CD8-positive, alpha-beta memory T cell (primary cell): ENCODE data around the gene IL18BP. TPM values are rescaled to one million over a fixed set of nuclear protein-coding genes. Genes with fewer than 3 reads are reported as not detected.

Experiments
- CTCF ChIA-PET: fragments of 350-600 bp; sonication (Branson Sonifier 250); formaldehyde crosslinking; loops from one replicate; lab custom pipeline; 2021; ENCODE audit warnings: antibody characterized with exemption; lab: Charles Lee
- POLR2A ChIA-PET: fragments of 350-600 bp; sonication (Branson Sonifier 250); formaldehyde crosslinking; loops from one replicate; lab custom pipeline; 2021; ENCODE audit warnings: antibody characterized with exemption; lab: Charles Lee
- DNase-seq, 5 donors: peaks; one replicate each; pipeline versions ENCODE4 v3.0.0 to v3.0.0-alpha.2; 2020 to 2022; ENCODE audit warnings: mixed read lengths in 1 of 5
- H3K27ac ChIP-seq: one replicate; pipeline ENCODE4 v1.7.0; 2013; ENCODE audit warnings: low read depth, mild to moderate bottlenecking, low read length, moderate library complexity
- H3K27me3 ChIP-seq: 2 replicates; pipeline ENCODE4 v1.7.0; 2013; ENCODE audit warnings: low read length, mild to moderate bottlenecking; ENCODE audit not compliant: insufficient read depth, poor library complexity, severe bottlenecking
- H3K36me3 ChIP-seq: 2 replicates; pipeline ENCODE4 v1.7.0; 2013; ENCODE audit warnings: mild to moderate bottlenecking, low read length, moderate library complexity; ENCODE audit not compliant: insufficient read depth
- H3K4me1 ChIP-seq: 2 replicates; pipeline ENCODE4 v1.7.0; 2013; ENCODE audit warnings: mild to moderate bottlenecking, low read length, moderate library complexity; ENCODE audit not compliant: insufficient read depth
- H3K4me3 ChIP-seq: 2 replicates; pipeline ENCODE4 v1.7.0; 2013; ENCODE audit warnings: mild to moderate bottlenecking, low read length
- H3K9me3 ChIP-seq: 2 replicates; pipeline ENCODE4 v1.7.0; 2013; ENCODE audit warnings: mild to moderate bottlenecking, low read length
- H3K27ac Mint-ChIP-seq, 8 donors: one replicate each; pipeline ENCODE4 v1.8.0; 2020 to 2021; ENCODE audit warnings: mixed read lengths in 8 of 8, mild to moderate bottlenecking in 6 of 8, inconsistent platforms in 3 of 8, moderate library complexity in 3 of 8
- H3K27me3 Mint-ChIP-seq, 2 donors: one replicate each; pipeline ENCODE4 v1.8.0; 2020 to 2021; ENCODE audit warnings: mixed read lengths in 2 of 2, mild to moderate bottlenecking in 1 of 2, moderate library complexity in 1 of 2
- H3K36me3 Mint-ChIP-seq, 3 donors: one replicate each; pipeline ENCODE4 v1.8.0; 2020 to 2021; ENCODE audit warnings: mixed read lengths in 3 of 3, inconsistent platforms in 1 of 3, mild to moderate bottlenecking in 1 of 3
- H3K4me1 Mint-ChIP-seq, 3 donors: one replicate each; pipeline ENCODE4 v1.8.0; 2020 to 2021; ENCODE audit warnings: mixed read lengths in 3 of 3, inconsistent platforms in 1 of 3, mild to moderate bottlenecking in 1 of 3
- H3K4me3 Mint-ChIP-seq, 7 donors: one replicate each; pipeline ENCODE4 v1.8.0; 2020 to 2021; ENCODE audit warnings: mixed read lengths in 7 of 7, mild to moderate bottlenecking in 6 of 7, moderate library complexity in 4 of 7, inconsistent platforms in 2 of 7
- H3K9me3 Mint-ChIP-seq, 5 donors: one replicate each; pipeline ENCODE4 v1.8.0; 2020 to 2022; ENCODE audit warnings: mixed read lengths in 5 of 5, mild to moderate bottlenecking in 3 of 5, moderate library complexity in 2 of 5, inconsistent platforms in 1 of 5
- polyA plus RNA-seq: library from polyadenylated mRNA; unstranded; fragments of 300-500 nt; fragmentation: Illumina TruSeq; gene quantifications from one replicate; pipeline ENCODE4 v1.2.3, GENCODE V29; 2021
- total RNA-seq, 2 experiments: library from RNA; stranded (reverse); gene quantifications; one replicate each; pipeline ENCODE4 v1.2.3, GENCODE V29; 2021

The IL18BP gene
- total and polyA plus RNA-seq, 3 experiments from 2014 or later: 8.5 to 21.8 (median 9.5) TPM

- H3K27ac Mint-ChIP-seq: peak overlapping the region in 1 of 8 donors; percentile 2
- H3K9me3 Mint-ChIP-seq: no peaks in the 10 kb centered on the region
- no peaks in the 10 kb centered on the region for H3K27me3 Mint-ChIP-seq
- H3K4me1 Mint-ChIP-seq: no peaks in the 10 kb centered on the region
- ChIA-PET CTCF (no interaction called here), POLR2A (no interaction called here)
- Histone ChIP-seq H3K36me3 (no peaks in the 10 kb centered on the region), H3K9me3 (no peaks in the 10 kb centered on the region), H3K4me3 (no peak overlapping the region), H3K27me3 (no peaks in the 10 kb centered on the region), H3K4me1 (no peaks in the 10 kb centered on the region), H3K27ac (no peak overlapping the region)
- DNase-seq: no peak
- H3K4me3 Mint-ChIP-seq: no peak overlapping the region
- peaks cover 0 to 40% (median 4%) of the 10 kb centered on the region in 3 donors for H3K36me3 Mint-ChIP-seq
These were observed 27.0 kb upstream of the IL18BP start for GRCh38 chr11:71971680-71972079.

GRCh38 chr11:71976551-71976950 is 22.2 kb upstream of the IL18BP start:
- H3K4me3 Mint-ChIP-seq: no peak overlapping the region
- H3K27me3 Mint-ChIP-seq: no peaks in the 10 kb centered on the region
- Histone ChIP-seq H3K4me1 (no peaks in the 10 kb centered on the region), H3K9me3 (no peaks in the 10 kb centered on the region), H3K27me3 (no peaks in the 10 kb centered on the region), H3K4me3 (no peak overlapping the region), H3K27ac (no peak overlapping the region), H3K36me3 (no peaks in the 10 kb centered on the region)
- no peak overlapping the region for H3K27ac Mint-ChIP-seq
- H3K4me1 Mint-ChIP-seq: peaks cover 0 to 2% (median 0%) of the 10 kb centered on the region in 3 donors
- H3K9me3 Mint-ChIP-seq: no peaks in the 10 kb centered on the region
- peaks cover 0 to 36% (median 3%) of the 10 kb centered on the region in 3 donors for H3K36me3 Mint-ChIP-seq
- DNase-seq: no peak
- ChIA-PET CTCF (interaction anchor here (0.7 to 3.9 kb wide), 11 partner anchors 10 to 454 kb away, joined by 3 to 30 read pairs (median 4); no protein-coding TSS in a partner anchor), POLR2A (no interaction called here)

- DNase-seq: no peak
- H3K4me1 ChIP-seq: no peaks in the 10 kb centered on the region
- H3K4me3 Mint-ChIP-seq: no peak overlapping the region
- H3K9me3 Mint-ChIP-seq: no peaks in the 10 kb centered on the region
- H3K4me1 Mint-ChIP-seq: peaks cover 0 to 2% (median 0%) of the 10 kb centered on the region in 3 donors
- no peaks in the 10 kb centered on the region for H3K36me3 ChIP-seq
- no peak overlapping the region for H3K27ac ChIP-seq
- no peak overlapping the region for H3K27ac Mint-ChIP-seq
- ChIA-PET CTCF (interaction anchor here (0.7 to 3.9 kb wide), 19 partner anchors 9 to 454 kb away, joined by 3 to 30 read pairs (median 5); no protein-coding TSS in a partner anchor), POLR2A (no interaction called here)
- no peaks in the 10 kb centered on the region for H3K27me3 Mint-ChIP-seq
- H3K36me3 Mint-ChIP-seq: peaks cover 0 to 34% (median 3%) of the 10 kb centered on the region in 3 donors
- H3K9me3 ChIP-seq: no peaks in the 10 kb centered on the region
- no peaks in the 10 kb centered on the region for H3K27me3 ChIP-seq
- H3K4me3 ChIP-seq: no peak overlapping the region
These were observed 21.6 kb upstream of the IL18BP start for GRCh38 chr11:71977090-71977489.

- peak; percentile 14 to 57 (median 24) for DNase-seq
- ChIA-PET POLR2A (no interaction called here), CTCF (interaction anchor here (0.7 to 3.9 kb wide), 22 partner anchors 8 to 454 kb away, joined by 3 to 30 read pairs (median 5); partner anchors contain the start of gene ANAPC15)
- Histone ChIP-seq H3K36me3 (no peaks in the 10 kb centered on the region), H3K9me3 (no peaks in the 10 kb centered on the region), H3K27me3 (no peaks in the 10 kb centered on the region), H3K27ac (no peak overlapping the region), H3K4me1 (no peaks in the 10 kb centered on the region), H3K4me3 (no peak overlapping the region)
- peaks cover 0 to 2% (median 0%) of the 10 kb centered on the region in 3 donors for H3K4me1 Mint-ChIP-seq
- H3K27me3 Mint-ChIP-seq: no peaks in the 10 kb centered on the region
- H3K4me3 Mint-ChIP-seq: no peak overlapping the region
- H3K9me3 Mint-ChIP-seq: no peaks in the 10 kb centered on the region
- H3K27ac Mint-ChIP-seq: no peak overlapping the region
- peaks cover 0 to 35% (median 6%) of the 10 kb centered on the region in 3 donors for H3K36me3 Mint-ChIP-seq
These were observed 20.8 kb upstream of the IL18BP start for GRCh38 chr11:71977743-71978418.

- Histone ChIP-seq H3K4me3 (no peak overlapping the region), H3K4me1 (no peaks in the 10 kb centered on the region), H3K27me3 (no peaks in the 10 kb centered on the region), H3K27ac (no peak overlapping the region), H3K9me3 (no peaks in the 10 kb centered on the region), H3K36me3 (peaks cover 6% of the 10 kb centered on the region)
- no peaks in the 10 kb centered on the region for H3K27me3 Mint-ChIP-seq
- CTCF ChIA-PET: interaction anchor here (0.9 to 3.9 kb wide), 9 partner anchors 17 to 467 kb away, joined by 3 to 30 read pairs (median 5); partner anchors contain the start of gene ANAPC15
- H3K4me3 Mint-ChIP-seq: no peak overlapping the region
- POLR2A ChIA-PET: no interaction called here
- peak overlapping the region in 1 of 8 donors; percentile 60 for H3K27ac Mint-ChIP-seq
- H3K4me1 Mint-ChIP-seq: peaks cover 0 to 2% (median 0%) of the 10 kb centered on the region in 3 donors
- H3K36me3 Mint-ChIP-seq: peaks cover 0 to 47% (median 8%) of the 10 kb centered on the region in 3 donors
- no peaks in the 10 kb centered on the region for H3K9me3 Mint-ChIP-seq
- no peak for DNase-seq
These were observed 19.6 kb upstream of the IL18BP start for GRCh38 chr11:71979094-71979493.

- Histone ChIP-seq H3K4me1 (no peaks in the 10 kb centered on the region), H3K36me3 (peaks cover 6% of the 10 kb centered on the region), H3K4me3 (no peak overlapping the region), H3K27ac (no peak overlapping the region), H3K27me3 (no peaks in the 10 kb centered on the region), H3K9me3 (no peaks in the 10 kb centered on the region)
- H3K4me1 Mint-ChIP-seq: peaks cover 0 to 2% (median 0%) of the 10 kb centered on the region in 3 donors
- no peaks in the 10 kb centered on the region for H3K9me3 Mint-ChIP-seq
- DNase-seq: no peak
- ChIA-PET CTCF (interaction anchor here (0.9 to 3.9 kb wide), 7 partner anchors 17 to 467 kb away, joined by 3 to 30 read pairs (median 5); partner anchors contain the start of gene ANAPC15), POLR2A (no interaction called here)
- no peak overlapping the region for H3K27ac Mint-ChIP-seq
- peaks cover 0 to 43% (median 8%) of the 10 kb centered on the region in 3 donors for H3K36me3 Mint-ChIP-seq
- H3K27me3 Mint-ChIP-seq: no peaks in the 10 kb centered on the region
- H3K4me3 Mint-ChIP-seq: no peak overlapping the region
These were observed 19.1 kb upstream of the IL18BP start for GRCh38 chr11:71979602-71980001.

- POLR2A ChIA-PET: no interaction called here
- H3K27me3 ChIP-seq: no peaks in the 10 kb centered on the region
- H3K27ac Mint-ChIP-seq: no peak overlapping the region
These were observed 12.6 kb upstream of the IL18BP start for GRCh38 chr11:71986131-71986530.

GRCh38 chr11:71987521-71987920 is 11.2 kb upstream of the IL18BP start:
- H3K4me1 ChIP-seq: no peaks in the 10 kb centered on the region
- Mint-ChIP-seq H3K9me3 (no peaks in the 10 kb centered on the region), H3K4me1 (no peaks in the 10 kb centered on the region), H3K4me3 (no peak overlapping the region), H3K27me3 (no peaks in the 10 kb centered on the region), H3K27ac (no peak overlapping the region), H3K36me3 (peaks cover 3 to 53% (median 14%) of the 10 kb centered on the region in 3 donors)
- H3K27me3 ChIP-seq: no peaks in the 10 kb centered on the region
- peaks cover 29% of the 10 kb centered on the region for H3K36me3 ChIP-seq
- ChIA-PET CTCF (interaction anchor here (1.8 kb wide), 1 partner anchor 10 kb away, joined by 7 read pairs; no protein-coding TSS in a partner anchor), POLR2A (no interaction called here)
- H3K27ac ChIP-seq: no peak overlapping the region
- H3K4me3 ChIP-seq: no peak overlapping the region
- H3K9me3 ChIP-seq: no peaks in the 10 kb centered on the region
- DNase-seq: no peak

More at GRCh38 chr11:71986131-71986530, 12.6 kb upstream of the IL18BP start:
- no peak overlapping the region for H3K4me3 Mint-ChIP-seq
- H3K9me3 Mint-ChIP-seq: no peaks in the 10 kb centered on the region
- Histone ChIP-seq H3K4me1 (no peaks in the 10 kb centered on the region), H3K27ac (no peak overlapping the region), H3K9me3 (no peaks in the 10 kb centered on the region), H3K4me3 (no peak overlapping the region), H3K36me3 (peaks cover 29% of the 10 kb centered on the region)
- H3K36me3 Mint-ChIP-seq: peaks cover 3 to 59% (median 16%) of the 10 kb centered on the region in 3 donors
- DNase-seq: no peak
- CTCF ChIA-PET: interaction anchor here (1.5 kb wide), 1 partner anchor 9 kb away, joined by 7 read pairs; no protein-coding TSS in a partner anchor
- H3K27me3 Mint-ChIP-seq: no peaks in the 10 kb centered on the region
- H3K4me1 Mint-ChIP-seq: no peaks in the 10 kb centered on the region
